Left kidney (tissue), 2 donors: ENCODE measurements around the gene ARHGAP4. TPM values are rescaled to one million over a fixed set of nuclear protein-coding genes. Genes with fewer than 3 reads are reported as not detected.

Experiments
- DNase-seq: peaks from one replicate; pipeline ENCODE4 v3.0.0-alpha.2; 2013
- polyA plus RNA-seq: library from polyadenylated mRNA; unstranded; fragments of 120-200 nt; gene quantifications from one replicate; pipeline ENCODE4 v1.2.1, GENCODE V29; 2013; ENCODE audit not compliant: insufficient read length

ARHGAP4 gene
- polyA plus RNA-seq, 1 donor, result 29.1 TPM

DNA sequence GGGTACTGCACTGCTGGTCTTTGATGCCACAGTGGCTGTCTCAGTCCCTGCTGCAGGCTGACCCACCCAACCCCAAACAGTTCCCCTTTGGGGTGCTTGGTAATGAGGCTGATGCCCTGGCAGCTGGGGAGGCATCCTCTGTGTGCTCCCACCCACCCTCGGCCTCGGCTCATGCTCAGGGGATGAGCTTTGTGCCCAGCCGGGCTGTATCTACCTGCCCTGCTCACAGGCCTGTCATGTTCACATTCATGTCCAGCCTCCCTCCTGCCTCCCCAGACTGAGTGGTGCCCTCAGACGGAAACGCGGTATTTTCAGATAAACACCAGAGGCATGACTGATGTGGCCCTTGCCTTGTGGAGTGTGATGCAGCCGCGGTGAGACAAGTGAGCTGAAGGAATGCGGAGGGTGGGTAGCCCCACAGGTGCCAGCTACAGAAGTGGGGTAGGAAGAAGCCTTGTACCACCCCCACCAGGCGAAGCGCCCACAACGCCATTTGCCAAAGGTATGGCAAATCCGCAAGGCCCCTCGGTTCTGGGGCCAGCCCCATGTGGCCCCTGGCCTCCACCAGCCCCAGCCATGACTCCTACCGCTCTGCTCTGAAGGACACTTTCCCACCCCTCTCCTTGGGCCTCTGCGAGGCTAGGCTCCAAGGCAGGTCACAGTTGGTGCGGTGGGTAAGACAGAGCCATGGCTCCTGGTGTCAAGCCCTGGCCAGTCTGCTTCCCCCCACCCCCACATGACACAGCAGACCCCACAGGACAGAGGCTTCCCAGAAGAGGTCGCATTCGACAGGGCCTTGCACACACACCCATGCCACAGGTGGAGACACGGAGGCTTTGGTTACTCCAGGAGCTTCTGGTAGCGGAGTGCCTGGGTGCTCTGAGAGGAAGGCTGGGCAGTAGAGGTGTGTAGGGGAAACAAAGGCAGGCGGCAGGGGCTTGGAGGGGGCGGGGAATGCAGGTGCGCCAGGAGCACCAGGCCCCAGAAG is 20.2 kb upstream of the ARHGAP4 start:
- DNase-seq, result no peak

GRCh38 chrX:153944800-153945150 is 18.7 kb upstream of the ARHGAP4 start:
- DNase-seq, result no peak

GRCh38 chrX:153944140-153944799 is 18.2 kb upstream of the ARHGAP4 start, which contains the start of gene RENBP:
TSS of gene RENBP (minus strand) at chrX:153944643. CDS start at chrX:153944610, 33 bp downstream.
- DNase-seq, result no peak

- no peak for DNase-seq
These were observed 15.5 kb upstream of the ARHGAP4 start for GRCh38 chrX:153941336-153942252.

GRCh38 chrX:153939573-153939972 is 13.5 kb upstream of the ARHGAP4 start:
- no peak for DNase-seq

DNA sequence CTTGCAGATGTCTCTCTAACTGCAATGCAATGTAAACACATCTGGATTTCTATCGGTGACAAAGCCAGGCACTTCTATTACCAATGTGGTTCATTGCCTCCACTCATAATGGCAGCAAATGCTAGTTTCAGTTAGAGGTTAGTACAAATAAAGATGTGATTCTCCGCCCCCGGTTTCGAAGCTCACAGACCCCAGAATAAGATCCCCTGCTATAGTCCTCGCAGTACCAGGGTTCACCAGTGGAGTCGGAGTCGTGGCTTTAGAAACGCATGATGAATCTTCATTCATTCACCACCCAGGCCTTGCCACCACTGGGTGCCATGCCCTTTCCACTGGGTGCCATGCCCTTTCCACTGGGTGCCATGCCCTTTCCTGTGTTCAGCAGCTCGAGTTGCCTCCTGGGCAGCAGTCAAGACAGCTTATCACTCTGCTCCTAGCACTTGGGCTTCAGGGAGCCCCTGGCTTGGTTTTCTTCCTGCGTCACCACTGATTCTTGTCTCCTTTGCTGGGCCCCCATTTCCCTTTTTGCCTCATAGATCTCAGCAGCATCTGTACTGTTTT is 12.2 kb upstream of the ARHGAP4 start:
- no peak for DNase-seq

GRCh38 chrX:153937056-153937455 is 11.0 kb upstream of the ARHGAP4 start:
- DNase-seq, result no peak

DNA sequence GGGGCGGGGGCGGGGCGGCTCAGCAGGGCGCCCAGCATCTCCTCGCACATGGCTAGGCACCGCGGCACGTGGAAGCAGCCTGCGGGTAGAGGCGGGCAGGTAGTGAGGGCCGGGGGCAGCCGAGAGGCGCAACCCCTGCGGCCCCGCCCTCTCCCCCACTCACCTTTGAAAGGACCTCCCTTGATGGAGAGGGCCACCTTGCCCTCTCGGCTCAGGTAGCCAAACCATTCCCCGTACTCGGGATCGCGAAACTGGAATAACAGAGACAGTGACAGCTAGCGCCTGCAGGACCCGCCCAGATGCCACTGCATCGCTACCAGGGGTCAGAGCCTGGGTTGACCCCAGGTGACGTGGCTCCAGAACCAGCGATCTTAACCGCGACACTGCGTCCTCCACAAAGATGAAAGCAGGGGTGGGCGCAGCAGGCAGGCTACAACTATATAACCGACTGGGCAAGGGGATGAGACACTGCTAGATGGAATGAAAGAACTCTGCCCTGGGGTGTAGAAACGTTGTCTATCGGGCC is 9.3 kb upstream of the ARHGAP4 start:
- no peak for DNase-seq

DNA sequence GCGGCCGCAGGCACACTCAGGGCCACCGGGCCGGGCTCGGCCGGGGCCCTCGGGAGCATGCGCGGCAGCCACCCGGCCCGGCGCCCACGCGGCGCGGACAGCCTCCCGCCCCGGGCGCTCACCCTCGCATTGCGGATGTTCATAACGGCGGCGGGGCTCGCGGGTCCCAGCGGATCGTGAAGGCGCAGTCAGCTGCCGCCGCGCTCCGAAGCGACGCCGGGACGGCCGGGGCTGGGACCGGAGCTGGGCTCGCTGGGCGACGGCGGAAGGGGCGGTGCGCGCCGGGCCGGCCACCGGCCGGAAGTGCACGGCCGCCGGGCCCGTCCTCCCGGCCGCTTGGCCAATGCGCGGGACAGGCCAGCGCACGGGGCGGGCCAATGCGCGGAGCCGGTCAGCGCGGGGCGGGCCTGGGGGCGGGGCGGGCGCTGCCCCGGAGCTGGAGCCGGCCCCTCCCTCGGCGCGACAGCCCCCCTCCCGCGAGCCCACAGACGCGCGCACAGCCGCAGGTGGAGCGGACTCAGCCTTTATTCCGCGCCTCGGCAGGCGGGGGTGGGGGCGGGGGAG is 8.8 kb upstream of the ARHGAP4 start, which contains the start of gene NAA10:
TSS of gene NAA10 (minus strand) at position 276 of the 564 bp plus-strand sequence. CDS start at position 143, 133 bp downstream.
- DNase-seq, result no peak

GRCh38 chrX:153934148-153934761 is 8.2 kb upstream of the ARHGAP4 start:
- no peak for DNase-seq

GRCh38 chrX:153933748-153934147 is 7.7 kb upstream of the ARHGAP4 start:
- DNase-seq, result no peak

- no peak for DNase-seq
These were observed 6.3 kb upstream of the ARHGAP4 start for GRCh38 chrX:153932220-153932915.

- no peak for DNase-seq
These were observed 5.7 kb upstream of the ARHGAP4 start for GRCh38 chrX:153931748-153932147.

DNA sequence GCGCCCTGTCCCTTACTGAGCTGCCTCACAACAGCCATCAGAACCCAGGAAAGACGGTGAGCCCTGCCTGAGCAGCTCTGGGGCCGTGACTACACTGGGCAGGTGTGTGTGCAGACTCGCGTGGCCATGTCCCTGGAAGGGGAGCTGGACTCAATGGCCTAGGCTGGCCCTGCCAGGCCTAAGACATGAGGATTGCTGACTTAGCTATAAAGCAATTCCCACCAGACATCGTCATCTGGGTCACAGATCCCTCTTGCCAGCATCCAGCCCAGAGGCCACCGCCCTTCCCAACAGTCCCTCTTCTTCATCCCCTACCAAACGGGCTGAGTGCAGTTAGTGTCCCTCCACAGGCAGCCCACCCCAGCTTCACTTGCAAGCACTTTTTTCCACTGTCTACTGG is 5.1 kb upstream of the ARHGAP4 start:
- no peak for DNase-seq

DNA sequence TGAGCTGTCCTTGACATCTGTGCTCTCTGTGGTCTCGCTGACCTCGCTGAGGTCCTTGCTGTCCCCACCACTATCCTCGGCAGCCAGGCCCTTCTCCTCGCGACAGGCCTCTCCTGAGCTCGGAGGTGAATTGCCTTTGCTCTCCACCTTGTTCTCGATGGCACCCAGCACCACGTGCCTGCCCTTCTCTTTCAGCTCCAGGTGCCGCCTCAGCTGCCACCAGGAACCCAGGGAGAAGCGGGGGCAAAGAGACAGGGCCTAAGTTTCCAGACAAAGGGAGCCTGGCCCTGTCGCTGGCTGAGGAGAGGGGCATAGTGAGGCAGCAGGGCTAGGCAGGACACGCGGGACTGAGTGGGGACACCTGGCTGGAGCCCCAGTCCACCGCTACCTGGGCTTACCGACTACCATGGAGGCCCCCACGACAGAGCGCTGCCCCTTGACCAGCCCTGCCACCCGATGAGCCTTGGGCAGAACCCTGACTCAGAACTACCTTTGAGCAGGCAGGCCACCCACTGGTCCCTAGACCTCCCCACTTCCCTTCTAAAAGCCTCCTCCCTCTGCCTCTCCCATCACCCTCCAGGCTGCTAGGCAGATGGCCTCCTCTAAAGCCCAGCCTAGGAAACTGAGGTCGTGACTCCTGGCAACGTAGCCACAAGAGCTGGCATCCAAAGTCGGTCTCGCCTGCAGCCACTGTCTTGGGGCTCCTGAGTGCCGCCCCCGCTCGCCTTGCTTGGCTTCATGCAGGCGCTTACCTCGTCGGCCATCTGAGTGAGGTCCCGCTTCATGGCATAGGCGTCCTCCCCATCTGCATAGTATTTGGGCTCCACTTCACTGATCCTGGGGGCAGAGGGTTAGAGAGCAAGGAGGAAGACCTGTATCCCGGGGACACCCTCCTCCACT is 4.2 kb upstream of the ARHGAP4 start:
- DNase-seq, result no peak

DNA sequence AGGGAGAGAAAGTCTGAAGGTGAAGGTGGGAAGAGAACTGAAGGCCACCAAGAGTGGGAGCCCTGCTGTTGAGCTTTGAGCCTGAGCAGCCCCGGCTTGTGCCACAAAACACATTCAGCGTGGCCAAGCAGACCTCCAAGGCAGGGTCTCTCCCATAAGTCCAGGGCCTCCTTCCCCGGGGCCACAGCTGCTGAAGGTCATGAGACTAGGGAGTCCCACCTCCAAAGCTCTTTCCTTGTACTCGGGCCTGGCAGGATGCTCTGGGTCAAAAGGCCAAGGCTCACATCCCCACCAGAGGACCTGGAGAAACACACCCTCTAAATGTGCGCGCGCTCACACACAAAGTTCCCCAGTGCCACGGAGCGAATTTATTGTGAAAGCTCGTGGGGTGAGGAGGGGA is 3.5 kb upstream of the ARHGAP4 start:
- no peak for DNase-seq

- no peak for DNase-seq
These were observed 2.8 kb upstream of the ARHGAP4 start for GRCh38 chrX:153928846-153929245.

GRCh38 chrX:153927922-153928760 is 2.1 kb upstream of the ARHGAP4 start:
- peak; percentile 92 for DNase-seq
